ENCODE results near the gene AJAP1. TPM values are rescaled to one million over a fixed set of nuclear protein-coding genes. Genes with fewer than 3 reads are reported as not detected.

AJAP1 gene
- total and polyA plus RNA-seq, 2 of the 13 experiments (the other 11 are each of a cell fraction or from before 2014, with no cell fraction given) = not detected

GRCh38 chr1:4652631-4653327 is 1.6 kb upstream of the AJAP1 start (continued):
- TF ChIP-seq ZNF280B (CRISPR knock-in tag; IDR thresholded peaks at IDR 0.05; ENCODE audit: borderline replicate concordance) (no peak), FOXP4 (CRISPR knock-in tag; IDR thresholded peaks at IDR 0.05) (no peak), SRSF1 (optimal IDR thresholded peaks at IDR 0.05; ENCODE audit: low read depth, low read length) (no peak), ZNF44 (CRISPR knock-in tag; IDR thresholded peaks at IDR 0.05) (no peak), SIN3B (IDR thresholded peaks at IDR 0.05; ENCODE audit: low read length) (no peak), PCBP1 (IDR thresholded peaks at IDR 0.05; ENCODE audit: borderline replicate concordance, low read depth, low read length) (0 out of 2 replicates have a peak, but pooled peaks have one; percentile 22), RAD21 (CRISPR knock-in tag; IDR thresholded peaks at IDR 0.05) (peak; percentile 57; the same call in 1 of the 2 replicates), PHF20 (CRISPR knock-in tag; IDR thresholded peaks at IDR 0.05) (no peak), ZMYM3 (CRISPR knock-in tag; IDR thresholded peaks at IDR 0.05) (no peak), SCMH1 (CRISPR knock-in tag; IDR thresholded peaks at IDR 0.05; ENCODE audit: borderline replicate concordance) (no peak), ZNF660 (CRISPR knock-in tag; IDR thresholded peaks at IDR 0.05; ENCODE audit: borderline replicate concordance, low read depth) (no peak), STAG1 (CRISPR knock-in tag; IDR thresholded peaks at IDR 0.05) (peak; percentile 60), ZUFSP (CRISPR knock-in tag; IDR thresholded peaks at IDR 0.05; ENCODE audit: borderline replicate concordance) (no peak), ETS1 (CRISPR knock-in tag; IDR thresholded peaks at IDR 0.05) (no peak), SPEN (CRISPR knock-in tag; IDR thresholded peaks at IDR 0.05; ENCODE audit: low read depth) (peak; percentile 43; the same call in 1 of the 2 replicates), MAFK (conservative IDR thresholded peaks at IDR 0.05 in 1 of 2, IDR thresholded peaks at IDR 0.05 in 1 of 2; ENCODE audit: low read length in 2 of 2) (0 out of 4 replicates have a peak, but pooled peaks of 1 of the 2 experiments have one; percentile 5), ZNF703 (CRISPR knock-in tag; IDR thresholded peaks at IDR 0.05; ENCODE audit: borderline replicate concordance) (no peak), ZNF557 (CRISPR knock-in tag; IDR thresholded peaks at IDR 0.05) (no peak), TRIM22 (IDR thresholded peaks at IDR 0.05) (no peak), KDM2A (CRISPR knock-in tag; IDR thresholded peaks at IDR 0.05; ENCODE audit: borderline replicate concordance, low read depth) (peak; percentile 62; the same call in 1 of the 2 replicates), ZNF790 (CRISPR knock-in tag; IDR thresholded peaks at IDR 0.05; ENCODE audit: borderline replicate concordance) (no peak), ZNF629 (CRISPR knock-in tag; conservative IDR thresholded peaks at IDR 0.05) (0 out of 2 replicates have a peak, but pooled peaks have one; percentile 37)
